HCT116 (cell line): ENCODE results near the gene ABHD14A.

ENCODE experiments used
- CEBPB ChIP-seq: IDR thresholded peaks from 2 replicates; pipeline ENCODE4 v1.6.1; 2012; ENCODE audit warnings: low read depth
- ELF1 ChIP-seq: IDR thresholded peaks from 2 replicates; pipeline ENCODE4 v1.6.1; 2012; ENCODE audit warnings: low read depth, borderline replicate concordance
- EZH2phosphoT487 ChIP-seq: fragments of 200-600 bp; IDR thresholded peaks from 2 replicates; pipeline ENCODE4 v1.6.1; 2018; ENCODE audit warnings: antibody characterized with exemption, borderline replicate concordance
- POLR2A ChIP-seq: IDR thresholded peaks from 2 replicates; pipeline ENCODE4 v1.7.0; 2011; ENCODE audit warnings: borderline replicate concordance; ENCODE audit not compliant: insufficient read depth, insufficient read length; ENCODE audit errors: extremely low read depth
- SP1 ChIP-seq: IDR thresholded peaks from 2 replicates; pipeline ENCODE4 v1.6.1; 2012; ENCODE audit warnings: low read depth
- ZNF274 ChIP-seq: fragments of 200-500 bp; sonication (Bioruptor generic); IDR thresholded peaks from 2 replicates; pipeline ENCODE4 v1.6.1; 2014; ENCODE audit warnings: mild to moderate bottlenecking, low read depth, low read length, inconsistent platforms
- TF ChIP-seq, protein P1 (sequence below), 3 experiments: fragments of 200-600 bp in 1 of 3; sonication (generic) in 1 of 3; IDR thresholded peaks in 2 of 3; conservative IDR thresholded peaks in 1 of 3; 2 replicates each; pipeline ENCODE4 v1.5.1; 2012 to 2017; ENCODE audit warnings: low read depth in 2 of 3, low read length in 2 of 3, antibody characterized with exemption in 1 of 3, borderline replicate concordance in 1 of 3, control low read depth in 1 of 3, mild to moderate bottlenecking in 1 of 3, mixed read lengths in 1 of 3, mixed run types in 1 of 3, moderate library complexity in 1 of 3; ENCODE audit not compliant: insufficient read depth in 1 of 3
- TF ChIP-seq, protein P2 (sequence below): IDR thresholded peaks from 2 replicates; pipeline ENCODE4 v1.6.1; 2011; ENCODE audit warnings: mild to moderate bottlenecking, low read length, moderate library complexity; ENCODE audit not compliant: insufficient replicate concordance; ENCODE audit errors: extremely low read depth

DNA sequence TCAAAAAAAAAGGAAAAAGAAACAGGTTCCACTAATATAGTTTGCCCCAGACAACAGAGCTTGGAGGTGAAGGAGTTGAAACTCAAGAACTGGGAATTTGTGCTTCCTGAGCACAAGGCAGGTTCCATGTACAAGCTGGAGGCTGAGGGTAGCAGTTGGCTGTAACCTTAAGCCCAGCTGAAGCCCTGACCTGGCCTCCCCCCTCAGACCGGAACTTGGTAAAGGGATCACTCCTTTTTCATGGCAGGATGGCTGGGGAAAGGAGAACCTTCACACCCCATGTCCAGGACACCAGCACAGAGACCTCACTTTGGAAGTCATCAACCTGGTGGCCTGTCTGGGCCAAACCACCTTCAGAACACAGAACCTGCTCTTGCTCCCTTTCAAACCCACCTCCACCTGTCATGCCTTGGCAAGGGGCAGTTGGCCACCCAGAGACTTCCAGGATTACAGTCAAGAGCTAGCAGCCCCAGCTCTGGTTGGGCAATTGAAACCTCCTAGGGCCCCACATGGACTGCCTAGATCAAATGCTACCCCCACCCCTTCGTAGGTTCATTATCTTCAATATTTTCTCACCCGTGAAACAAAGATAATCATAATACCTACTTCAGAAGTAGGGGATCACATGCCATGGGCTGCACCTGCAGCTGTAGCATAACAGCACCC, 17.3 kb downstream of the ABHD14A start:
- TF ChIP-seq ZNF274 (no peak), SP1 (no peak), POLR2A (peak; percentile 61), ELF1 (no peak), EZH2phosphoT487 (no peak), CEBPB (no peak)
- TF ChIP-seq, protein P1, sequence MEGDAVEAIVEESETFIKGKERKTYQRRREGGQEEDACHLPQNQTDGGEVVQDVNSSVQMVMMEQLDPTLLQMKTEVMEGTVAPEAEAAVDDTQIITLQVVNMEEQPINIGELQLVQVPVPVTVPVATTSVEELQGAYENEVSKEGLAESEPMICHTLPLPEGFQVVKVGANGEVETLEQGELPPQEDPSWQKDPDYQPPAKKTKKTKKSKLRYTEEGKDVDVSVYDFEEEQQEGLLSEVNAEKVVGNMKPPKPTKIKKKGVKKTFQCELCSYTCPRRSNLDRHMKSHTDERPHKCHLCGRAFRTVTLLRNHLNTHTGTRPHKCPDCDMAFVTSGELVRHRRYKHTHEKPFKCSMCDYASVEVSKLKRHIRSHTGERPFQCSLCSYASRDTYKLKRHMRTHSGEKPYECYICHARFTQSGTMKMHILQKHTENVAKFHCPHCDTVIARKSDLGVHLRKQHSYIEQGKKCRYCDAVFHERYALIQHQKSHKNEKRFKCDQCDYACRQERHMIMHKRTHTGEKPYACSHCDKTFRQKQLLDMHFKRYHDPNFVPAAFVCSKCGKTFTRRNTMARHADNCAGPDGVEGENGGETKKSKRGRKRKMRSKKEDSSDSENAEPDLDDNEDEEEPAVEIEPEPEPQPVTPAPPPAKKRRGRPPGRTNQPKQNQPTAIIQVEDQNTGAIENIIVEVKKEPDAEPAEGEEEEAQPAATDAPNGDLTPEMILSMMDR (IDR thresholded peaks at IDR 0.05 in 2 of 3, conservative IDR thresholded peaks at IDR 0.05 in 1 of 3; ENCODE audit: borderline replicate concordance in 1 of 3, insufficient read depth in 1 of 3, low read depth in 2 of 3, low read length in 2 of 3): no peak
- TF ChIP-seq, protein P2, sequence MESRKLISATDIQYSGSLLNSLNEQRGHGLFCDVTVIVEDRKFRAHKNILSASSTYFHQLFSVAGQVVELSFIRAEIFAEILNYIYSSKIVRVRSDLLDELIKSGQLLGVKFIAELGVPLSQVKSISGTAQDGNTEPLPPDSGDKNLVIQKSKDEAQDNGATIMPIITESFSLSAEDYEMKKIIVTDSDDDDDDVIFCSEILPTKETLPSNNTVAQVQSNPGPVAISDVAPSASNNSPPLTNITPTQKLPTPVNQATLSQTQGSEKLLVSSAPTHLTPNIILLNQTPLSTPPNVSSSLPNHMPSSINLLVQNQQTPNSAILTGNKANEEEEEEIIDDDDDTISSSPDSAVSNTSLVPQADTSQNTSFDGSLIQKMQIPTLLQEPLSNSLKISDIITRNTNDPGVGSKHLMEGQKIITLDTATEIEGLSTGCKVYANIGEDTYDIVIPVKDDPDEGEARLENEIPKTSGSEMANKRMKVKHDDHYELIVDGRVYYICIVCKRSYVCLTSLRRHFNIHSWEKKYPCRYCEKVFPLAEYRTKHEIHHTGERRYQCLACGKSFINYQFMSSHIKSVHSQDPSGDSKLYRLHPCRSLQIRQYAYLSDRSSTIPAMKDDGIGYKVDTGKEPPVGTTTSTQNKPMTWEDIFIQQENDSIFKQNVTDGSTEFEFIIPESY: no peak
